ENCODE data around the gene ARMC12. TPM values are rescaled to one million over a fixed set of nuclear protein-coding genes. Genes with fewer than 3 reads are reported as not detected.

The ARMC12 gene
- total and polyA plus RNA-seq, 10 of the 15 experiments (the other 5 are each of a cell fraction or from before 2014, with no cell fraction given), result 0.10 to 1.6 (median 0.62) TPM

DNA sequence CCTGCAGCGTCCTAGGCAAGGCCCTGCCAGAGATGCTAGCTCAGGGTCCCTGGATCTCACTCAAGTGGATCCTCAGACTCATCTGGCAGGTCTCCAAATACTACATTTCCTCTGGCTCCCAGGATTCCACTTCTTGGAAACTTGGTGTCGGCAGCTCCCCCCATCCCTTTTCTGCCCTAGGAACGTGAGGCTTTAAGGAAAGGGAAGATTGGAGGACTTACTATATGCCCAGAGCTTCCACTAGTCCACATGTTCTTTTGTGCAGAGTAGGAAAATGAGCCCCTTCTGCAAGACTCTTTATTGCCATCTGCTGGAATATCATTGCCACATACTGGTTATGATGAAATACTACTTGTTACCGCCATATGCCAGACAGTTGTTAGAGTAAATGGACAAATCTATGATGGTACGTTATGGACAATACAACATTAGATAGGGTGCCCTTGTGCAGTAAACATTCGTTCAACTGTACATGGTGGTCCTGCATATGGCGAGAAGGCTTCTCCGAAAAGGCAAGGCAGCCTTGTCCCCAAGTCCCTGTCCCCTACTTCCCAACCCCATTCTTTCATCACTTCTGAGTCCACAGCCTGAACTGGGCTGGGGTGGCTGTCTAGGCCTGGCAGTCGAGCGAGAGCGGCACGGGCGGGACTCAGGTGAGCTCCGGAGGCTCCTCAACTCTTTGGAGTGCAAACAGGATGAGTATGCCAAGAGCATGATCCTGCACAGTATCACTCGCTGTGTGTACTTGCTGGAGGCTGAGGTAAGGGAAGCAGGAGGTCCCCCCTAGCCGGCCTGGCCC is 780 bp downstream of the ARMC12 start:
- DNase-seq (ENCODE audit: low read depth, low spot score) (no peak), FAIRE-seq (peak; percentile 93), ATAC-seq (peak; percentile 90)
- SMC1A ChIA-PET (ENCODE audit: uncharacterized antibody, unreplicated experiment), result interaction anchor here (0.7 to 6.2 kb wide), 24 partner anchors 19 to 439 kb away, joined by 3 to 149 read pairs (median 8); no protein-coding TSS in a partner anchor
- H3K79me2 ChIP-seq (ENCODE audit: control insufficient read depth, insufficient read depth, low read length), result no peaks in the 10 kb centered on the region
- CTCF ChIA-PET, result interaction anchor here (0.5 to 9.7 kb wide), 56 partner anchors 9 to 444 kb away, joined by 3 to 374 read pairs (median 6); partner anchors contain the start of gene FKBP5
- H3K4me3 ChIP-seq, result no peak overlapping the region
- no peaks in the 10 kb centered on the region for H4K20me1 ChIP-seq (ENCODE audit: control insufficient read depth, insufficient read depth)
- H2AFZ ChIP-seq (ENCODE audit: control insufficient read depth, low read depth, low read length), result peak overlapping the region; percentile 29
- no peak overlapping the region for H3K4me2 ChIP-seq (ENCODE audit: control insufficient read depth, insufficient read depth)
- no peaks in the 10 kb centered on the region for H3K36me3 ChIP-seq (ENCODE audit: control insufficient read depth in 2 of 2, insufficient read depth in 2 of 2, low read length in 1 of 2)
- POLR2A ChIA-PET, result interaction anchor here (0.6 to 1.3 kb wide), 5 partner anchors 16 to 395 kb away, joined by 3 read pairs; no protein-coding TSS in a partner anchor
- BruUV-seq (replicated peaks), result no TSS peak
- TF ChIP-seq FOXM1 (IDR thresholded peaks at IDR 0.05; ENCODE audit: low read depth, low read length), result 0 out of 2 replicates have a peak, but pooled peaks have one; percentile 34
- TF ChIP-seq MXI1 (IDR thresholded peaks at IDR 0.05; ENCODE audit: low read depth, low read length), result no peak
- TF ChIP-seq RUNX3 (IDR thresholded peaks at IDR 0.05; ENCODE audit: low read length), result peak; percentile 56
- no peak for TF ChIP-seq SREBF1 (IDR thresholded peaks at IDR 0.05; ENCODE audit: low read length)
- peak; percentile 59 for TF ChIP-seq YY1 (IDR thresholded peaks at IDR 0.05; ENCODE audit: low read depth, low read length)
- TF ChIP-seq, protein P1, sequence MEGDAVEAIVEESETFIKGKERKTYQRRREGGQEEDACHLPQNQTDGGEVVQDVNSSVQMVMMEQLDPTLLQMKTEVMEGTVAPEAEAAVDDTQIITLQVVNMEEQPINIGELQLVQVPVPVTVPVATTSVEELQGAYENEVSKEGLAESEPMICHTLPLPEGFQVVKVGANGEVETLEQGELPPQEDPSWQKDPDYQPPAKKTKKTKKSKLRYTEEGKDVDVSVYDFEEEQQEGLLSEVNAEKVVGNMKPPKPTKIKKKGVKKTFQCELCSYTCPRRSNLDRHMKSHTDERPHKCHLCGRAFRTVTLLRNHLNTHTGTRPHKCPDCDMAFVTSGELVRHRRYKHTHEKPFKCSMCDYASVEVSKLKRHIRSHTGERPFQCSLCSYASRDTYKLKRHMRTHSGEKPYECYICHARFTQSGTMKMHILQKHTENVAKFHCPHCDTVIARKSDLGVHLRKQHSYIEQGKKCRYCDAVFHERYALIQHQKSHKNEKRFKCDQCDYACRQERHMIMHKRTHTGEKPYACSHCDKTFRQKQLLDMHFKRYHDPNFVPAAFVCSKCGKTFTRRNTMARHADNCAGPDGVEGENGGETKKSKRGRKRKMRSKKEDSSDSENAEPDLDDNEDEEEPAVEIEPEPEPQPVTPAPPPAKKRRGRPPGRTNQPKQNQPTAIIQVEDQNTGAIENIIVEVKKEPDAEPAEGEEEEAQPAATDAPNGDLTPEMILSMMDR (IDR thresholded peaks at IDR 0.05 in 2 of 3, conservative IDR thresholded peaks at IDR 0.05 in 1 of 3; ENCODE audit: control insufficient read depth in 2 of 3, extremely low read depth in 1 of 3, insufficient read depth in 1 of 3, low read depth in 3 of 3, low read length in 3 of 3), result peak; percentile 68 to 87 (median 87); a peak in 5 of 6 replicates
- peak in 1 of 2 experiments; percentile 48; a peak in 1 of 4 replicates for TF ChIP-seq CEBPB (IDR thresholded peaks at IDR 0.05; ENCODE audit: borderline replicate concordance in 1 of 2, low read depth in 2 of 2, low read length in 2 of 2)
- TF ChIP-seq RAD21 (IDR thresholded peaks at IDR 0.05; ENCODE audit: insufficient read depth, low read depth, low read length), result peak; percentile 89
- TF ChIP-seq, protein P2, sequence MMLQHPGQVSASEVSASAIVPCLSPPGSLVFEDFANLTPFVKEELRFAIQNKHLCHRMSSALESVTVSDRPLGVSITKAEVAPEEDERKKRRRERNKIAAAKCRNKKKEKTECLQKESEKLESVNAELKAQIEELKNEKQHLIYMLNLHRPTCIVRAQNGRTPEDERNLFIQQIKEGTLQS (IDR thresholded peaks at IDR 0.05; ENCODE audit: borderline replicate concordance, extremely low read depth, low read depth, low read length), result peak; percentile 30; the same call in 1 of the 2 replicates
- peak; percentile 96 for TF ChIP-seq SMC3 (IDR thresholded peaks at IDR 0.05; ENCODE audit: borderline replicate concordance, low read length)
- no peak overlapping the region for H3K9ac ChIP-seq (ENCODE audit: control insufficient read depth, insufficient read depth, low read length)
- H3K4me1 ChIP-seq (ENCODE audit: control insufficient read depth, insufficient read depth, low read length), result peaks cover 4% of the 10 kb centered on the region
- RAD21 ChIA-PET (ENCODE audit: unreplicated experiment), result interaction anchor here (0.8 to 5.3 kb wide), 21 partner anchors 10 to 439 kb away, joined by 3 to 91 read pairs (median 7); partner anchors contain the start of genes DEF6 and FANCE
- H3K27ac ChIP-seq (ENCODE audit: control insufficient read depth, insufficient read depth), result no peak overlapping the region
- 42% methylated on average over 16 of the region's 16 CpGs for WGBS (ENCODE audit: insufficient coverage, insufficient replicate concordance, low lambda C conversion rate, missing lambda C conversion rate)
- intact Hi-C loops (cut with micrococcal nuclease; ENCODE audit: unreplicated experiment), result loop anchor here (1.0 to 10.0 kb wide), 5 partner anchors 51 to 393 kb away; partner anchors contain the start of gene PPARD
- in situ Hi-C loops (cut with MboI), result loop anchor here (5.0 kb wide), 2 partner anchors 155 to 215 kb away; no protein-coding TSS in a partner anchor
- H3K9me3 ChIP-seq (replicated peaks; ENCODE audit: control insufficient read depth, insufficient read depth, low read length), result no peaks in the 10 kb centered on the region
- no peaks in the 10 kb centered on the region for H3K27me3 ChIP-seq (replicated peaks in 1 of 2; ENCODE audit: control insufficient read depth in 2 of 2, insufficient read depth in 2 of 2, low read length in 1 of 2)

Measured in GM12878 (cell line).